K562 (cell line): ENCODE measurements around the gene CBFA2T2. TPM values are rescaled to one million over a fixed set of nuclear protein-coding genes. Genes with fewer than 3 reads are reported as not detected.

Source experiments
- EP400 ChIP-seq: fragments of 450-650 bp; IDR thresholded peaks from 2 replicates; pipeline ENCODE4 v1.6.1; 2017; ENCODE audit warnings: antibody characterized with exemption, mild to moderate bottlenecking, moderate library complexity
- PHTF2 ChIP-seq: fragments of 250-450 bp; sonication (Bioruptor Pico); IDR thresholded peaks from 2 replicates; pipeline ENCODE4 v1.5.0; 2021; ENCODE audit warnings: mild to moderate bottlenecking
- POLR2H ChIP-seq: IDR thresholded peaks from 2 replicates; pipeline ENCODE4 v1.6.1; 2016; ENCODE audit warnings: missing genetic modification characterization, low read depth, mild to moderate bottlenecking, control low read depth, missing compliant biosample characterization, moderate library complexity
- SMARCC2 ChIP-seq: fragments of 450-650 bp; IDR thresholded peaks from 2 replicates; pipeline ENCODE4 v1.6.1; 2017; ENCODE audit warnings: antibody characterized with exemption, moderate library complexity, mild to moderate bottlenecking, low read depth
- SRSF3 ChIP-seq: fragments of 200-400 bp; formaldehyde crosslinking; IDR thresholded peaks from 2 replicates; pipeline ENCODE4 v1.6.1; 2016; ENCODE audit warnings: mild to moderate bottlenecking, low read length, moderate library complexity; ENCODE audit not compliant: insufficient read depth
- SUPT5H ChIP-seq: fragments of 450-650 bp; IDR thresholded peaks from 2 replicates; pipeline ENCODE4 v1.6.1; 2016
- THRAP3 ChIP-seq: fragments of 450-650 bp; IDR thresholded peaks from 2 replicates; pipeline ENCODE4 v1.6.1; 2016; ENCODE audit warnings: mild to moderate bottlenecking, inconsistent platforms, borderline replicate concordance
- ZFP1 ChIP-seq: fragments of 450-650 bp; formaldehyde crosslinking; IDR thresholded peaks from 2 replicates; pipeline ENCODE4 v1.4.0; 2020; ENCODE audit warnings: mild to moderate bottlenecking, mixed read lengths
- ZFP36 ChIP-seq: fragments of 150-350 bp; IDR thresholded peaks from 2 replicates; pipeline ENCODE4 v1.6.1; 2018; ENCODE audit warnings: low read length, low read depth; ENCODE audit not compliant: partially characterized antibody
- ZNF311 ChIP-seq: fragments of 250-450 bp; sonication (Bioruptor Pico); IDR thresholded peaks from 2 replicates; pipeline ENCODE4 v1.4.0; 2020; ENCODE audit warnings: mild to moderate bottlenecking, moderate library complexity
- ZNF316 ChIP-seq: fragments of 450-650 bp; IDR thresholded peaks from 2 replicates; pipeline ENCODE4 v1.6.1; 2016
- ZNF445 ChIP-seq: fragments of 250-450 bp; sonication (Bioruptor Pico); IDR thresholded peaks from 2 replicates; pipeline ENCODE4 v1.4.0; 2020; ENCODE audit warnings: low read depth, mild to moderate bottlenecking, moderate library complexity
- polyA plus RNA-seq, 8 experiments: library from polyadenylated mRNA; depleted of rRNA in 4 of 8; stranded (reverse) in 5 of 8; unstranded in 3 of 8; fragments of >200 nt; fragmentation: Nextera tagmentation in 2 of 8; fragmentation: Illumina TruSeq in 1 of 8; extraction: Ambion mirVana in 2 of 8; extraction: Trizol in 1 of 8; gene quantifications; 2 replicates each; pipeline versions ENCODE4 v1.2.1 to v1.2.3, GENCODE V29; 2011 to 2014; ENCODE audit warnings: inconsistent platforms in 1 of 8, missing spikeins in 1 of 8
- total RNA-seq, 7 experiments: library from RNA; depleted of rRNA in 6 of 7; stranded (reverse); fragments of >200 nt in 6 of 7; fragmentation: Illumina TruSeq in 2 of 7; extraction: Trizol in 2 of 7; gene quantifications; 2 replicates each; pipeline versions ENCODE4 v1.2.1 to v1.2.3, GENCODE V29; 2011 to 2021; ENCODE audit warnings: low replicate concordance in 1 of 7
- TF ChIP-seq, protein P1 (sequence below): sonication (generic); formaldehyde crosslinking; IDR thresholded peaks from 2 replicates; pipeline ENCODE4 v1.8.0; 2022; ENCODE audit warnings: mild to moderate bottlenecking, missing genetic modification reagents
- TF ChIP-seq, protein P2 (sequence below): fragments of 450-650 bp; IDR thresholded peaks from 2 replicates; pipeline ENCODE4 v1.7.1; 2018; ENCODE audit warnings: mild to moderate bottlenecking, low read depth; ENCODE audit not compliant: partially characterized antibody
- TF ChIP-seq, protein P3 (sequence below): fragments of 450-650 bp; IDR thresholded peaks from 2 replicates; pipeline ENCODE4 v1.6.1; 2017; ENCODE audit warnings: antibody characterized with exemption, mild to moderate bottlenecking

The CBFA2T2 gene
- total and polyA plus RNA-seq, 9 of the 15 experiments (the other 6 are each of a cell fraction or from before 2014, with no cell fraction given) = 0.27 to 9.6 (median 5.8) TPM

DNA sequence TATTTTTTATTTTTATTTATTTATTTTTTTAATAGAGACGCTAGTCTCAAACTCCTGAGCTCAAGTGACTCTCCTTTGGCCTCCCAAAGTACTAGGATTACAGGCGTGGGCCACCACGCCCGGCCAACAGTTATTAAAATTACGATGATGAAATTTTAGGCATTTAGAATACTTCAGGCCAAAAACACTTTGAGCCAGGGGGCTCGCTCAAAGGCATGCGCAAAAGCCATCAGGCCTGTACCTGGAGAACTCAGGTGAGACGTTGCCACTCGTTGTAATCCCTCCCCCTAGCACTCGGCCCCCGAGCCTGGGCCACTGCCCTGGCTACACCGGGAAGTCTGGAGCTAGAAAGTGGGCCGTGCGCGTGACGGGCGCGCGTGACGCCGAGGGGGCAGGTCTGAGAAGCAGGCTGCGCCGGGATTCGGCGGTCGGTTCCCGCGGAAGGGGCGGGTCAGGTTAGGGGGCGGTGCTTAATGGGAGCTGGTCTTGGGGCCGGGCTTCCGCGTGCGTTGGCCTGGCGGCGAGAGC is 337 bp upstream of the CBFA2T2 start (continued):
- TF ChIP-seq, protein P1, sequence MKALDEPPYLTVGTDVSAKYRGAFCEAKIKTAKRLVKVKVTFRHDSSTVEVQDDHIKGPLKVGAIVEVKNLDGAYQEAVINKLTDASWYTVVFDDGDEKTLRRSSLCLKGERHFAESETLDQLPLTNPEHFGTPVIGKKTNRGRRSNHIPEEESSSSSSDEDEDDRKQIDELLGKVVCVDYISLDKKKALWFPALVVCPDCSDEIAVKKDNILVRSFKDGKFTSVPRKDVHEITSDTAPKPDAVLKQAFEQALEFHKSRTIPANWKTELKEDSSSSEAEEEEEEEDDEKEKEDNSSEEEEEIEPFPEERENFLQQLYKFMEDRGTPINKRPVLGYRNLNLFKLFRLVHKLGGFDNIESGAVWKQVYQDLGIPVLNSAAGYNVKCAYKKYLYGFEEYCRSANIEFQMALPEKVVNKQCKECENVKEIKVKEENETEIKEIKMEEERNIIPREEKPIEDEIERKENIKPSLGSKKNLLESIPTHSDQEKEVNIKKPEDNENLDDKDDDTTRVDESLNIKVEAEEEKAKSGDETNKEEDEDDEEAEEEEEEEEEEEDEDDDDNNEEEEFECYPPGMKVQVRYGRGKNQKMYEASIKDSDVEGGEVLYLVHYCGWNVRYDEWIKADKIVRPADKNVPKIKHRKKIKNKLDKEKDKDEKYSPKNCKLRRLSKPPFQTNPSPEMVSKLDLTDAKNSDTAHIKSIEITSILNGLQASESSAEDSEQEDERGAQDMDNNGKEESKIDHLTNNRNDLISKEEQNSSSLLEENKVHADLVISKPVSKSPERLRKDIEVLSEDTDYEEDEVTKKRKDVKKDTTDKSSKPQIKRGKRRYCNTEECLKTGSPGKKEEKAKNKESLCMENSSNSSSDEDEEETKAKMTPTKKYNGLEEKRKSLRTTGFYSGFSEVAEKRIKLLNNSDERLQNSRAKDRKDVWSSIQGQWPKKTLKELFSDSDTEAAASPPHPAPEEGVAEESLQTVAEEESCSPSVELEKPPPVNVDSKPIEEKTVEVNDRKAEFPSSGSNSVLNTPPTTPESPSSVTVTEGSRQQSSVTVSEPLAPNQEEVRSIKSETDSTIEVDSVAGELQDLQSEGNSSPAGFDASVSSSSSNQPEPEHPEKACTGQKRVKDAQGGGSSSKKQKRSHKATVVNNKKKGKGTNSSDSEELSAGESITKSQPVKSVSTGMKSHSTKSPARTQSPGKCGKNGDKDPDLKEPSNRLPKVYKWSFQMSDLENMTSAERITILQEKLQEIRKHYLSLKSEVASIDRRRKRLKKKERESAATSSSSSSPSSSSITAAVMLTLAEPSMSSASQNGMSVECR (CRISPR knock-in tag) = 0 out of 2 replicates have a peak, but pooled peaks have one; percentile 5
- TF ChIP-seq ZNF445 (no peak), ZNF311 (CRISPR knock-in tag) (no peak), PHTF2 (no peak), SMARCC2 (no peak), SRSF3 (no peak), ZFP1 (CRISPR knock-in tag) (no peak), THRAP3 (no peak), SUPT5H (peak; percentile 95), EP400 (peak; percentile 82), ZNF316 (no peak), POLR2H (tag) (peak; percentile 95), ZFP36 (no peak)
- TF ChIP-seq, protein P2, sequence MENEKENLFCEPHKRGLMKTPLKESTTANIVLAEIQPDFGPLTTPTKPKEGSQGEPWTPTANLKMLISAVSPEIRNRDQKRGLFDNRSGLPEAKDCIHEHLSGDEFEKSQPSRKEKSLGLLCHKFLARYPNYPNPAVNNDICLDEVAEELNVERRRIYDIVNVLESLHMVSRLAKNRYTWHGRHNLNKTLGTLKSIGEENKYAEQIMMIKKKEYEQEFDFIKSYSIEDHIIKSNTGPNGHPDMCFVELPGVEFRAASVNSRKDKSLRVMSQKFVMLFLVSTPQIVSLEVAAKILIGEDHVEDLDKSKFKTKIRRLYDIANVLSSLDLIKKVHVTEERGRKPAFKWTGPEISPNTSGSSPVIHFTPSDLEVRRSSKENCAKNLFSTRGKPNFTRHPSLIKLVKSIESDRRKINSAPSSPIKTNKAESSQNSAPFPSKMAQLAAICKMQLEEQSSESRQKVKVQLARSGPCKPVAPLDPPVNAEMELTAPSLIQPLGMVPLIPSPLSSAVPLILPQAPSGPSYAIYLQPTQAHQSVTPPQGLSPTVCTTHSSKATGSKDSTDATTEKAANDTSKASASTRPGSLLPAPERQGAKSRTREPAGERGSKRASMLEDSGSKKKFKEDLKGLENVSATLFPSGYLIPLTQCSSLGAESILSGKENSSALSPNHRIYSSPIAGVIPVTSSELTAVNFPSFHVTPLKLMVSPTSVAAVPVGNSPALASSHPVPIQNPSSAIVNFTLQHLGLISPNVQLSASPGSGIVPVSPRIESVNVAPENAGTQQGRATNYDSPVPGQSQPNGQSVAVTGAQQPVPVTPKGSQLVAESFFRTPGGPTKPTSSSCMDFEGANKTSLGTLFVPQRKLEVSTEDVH = peak; percentile 83
- TF ChIP-seq, protein P3, sequence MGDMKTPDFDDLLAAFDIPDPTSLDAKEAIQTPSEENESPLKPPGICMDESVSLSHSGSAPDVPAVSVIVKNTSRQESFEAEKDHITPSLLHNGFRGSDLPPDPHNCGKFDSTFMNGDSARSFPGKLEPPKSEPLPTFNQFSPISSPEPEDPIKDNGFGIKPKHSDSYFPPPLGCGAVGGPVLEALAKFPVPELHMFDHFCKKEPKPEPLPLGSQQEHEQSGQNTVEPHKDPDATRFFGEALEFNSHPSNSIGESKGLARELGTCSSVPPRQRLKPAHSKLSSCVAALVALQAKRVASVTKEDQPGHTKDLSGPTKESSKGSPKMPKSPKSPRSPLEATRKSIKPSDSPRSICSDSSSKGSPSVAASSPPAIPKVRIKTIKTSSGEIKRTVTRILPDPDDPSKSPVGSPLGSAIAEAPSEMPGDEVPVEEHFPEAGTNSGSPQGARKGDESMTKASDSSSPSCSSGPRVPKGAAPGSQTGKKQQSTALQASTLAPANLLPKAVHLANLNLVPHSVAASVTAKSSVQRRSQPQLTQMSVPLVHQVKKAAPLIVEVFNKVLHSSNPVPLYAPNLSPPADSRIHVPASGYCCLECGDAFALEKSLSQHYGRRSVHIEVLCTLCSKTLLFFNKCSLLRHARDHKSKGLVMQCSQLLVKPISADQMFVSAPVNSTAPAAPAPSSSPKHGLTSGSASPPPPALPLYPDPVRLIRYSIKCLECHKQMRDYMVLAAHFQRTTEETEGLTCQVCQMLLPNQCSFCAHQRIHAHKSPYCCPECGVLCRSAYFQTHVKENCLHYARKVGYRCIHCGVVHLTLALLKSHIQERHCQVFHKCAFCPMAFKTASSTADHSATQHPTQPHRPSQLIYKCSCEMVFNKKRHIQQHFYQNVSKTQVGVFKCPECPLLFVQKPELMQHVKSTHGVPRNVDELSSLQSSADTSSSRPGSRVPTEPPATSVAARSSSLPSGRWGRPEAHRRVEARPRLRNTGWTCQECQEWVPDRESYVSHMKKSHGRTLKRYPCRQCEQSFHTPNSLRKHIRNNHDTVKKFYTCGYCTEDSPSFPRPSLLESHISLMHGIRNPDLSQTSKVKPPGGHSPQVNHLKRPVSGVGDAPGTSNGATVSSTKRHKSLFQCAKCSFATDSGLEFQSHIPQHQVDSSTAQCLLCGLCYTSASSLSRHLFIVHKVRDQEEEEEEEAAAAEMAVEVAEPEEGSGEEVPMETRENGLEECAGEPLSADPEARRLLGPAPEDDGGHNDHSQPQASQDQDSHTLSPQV = peak; percentile 79
